ENCODE data around the gene ATIC.
A peak's percentile ranks its signal among the peaks of the same experiment; 100 is the strongest.

The ATIC gene

GRCh38 chr2:215313255-215313613 is 1.4 kb downstream of the ATIC start:
- no peak for TF ChIP-seq CTCF (IDR thresholded peaks at IDR 0.05; ENCODE audit: borderline replicate concordance, insufficient read depth, low read depth, low read length)
- H3K4me3 ChIP-seq (ENCODE audit: low read depth, low read length) = peak overlapping the region; percentile 73

- H3K4me3 ChIP-seq (ENCODE audit: low read depth, low read length) = no peak overlapping the region
- no peak for TF ChIP-seq CTCF (IDR thresholded peaks at IDR 0.05; ENCODE audit: borderline replicate concordance, insufficient read depth, low read depth, low read length)
These were observed 3.0 kb downstream of the ATIC start for GRCh38 chr2:215314896-215315295.

GRCh38 chr2:215315301-215315700 is 3.4 kb downstream of the ATIC start:
- no peak overlapping the region for H3K4me3 ChIP-seq (ENCODE audit: low read depth, low read length)

GRCh38 chr2:215316336-215316735 is 4.5 kb downstream of the ATIC start:
- TF ChIP-seq CTCF (IDR thresholded peaks at IDR 0.05; ENCODE audit: borderline replicate concordance, insufficient read depth, low read depth, low read length) = no peak
- H3K4me3 ChIP-seq (ENCODE audit: low read depth, low read length) = no peak overlapping the region

More at GRCh38 chr2:215315301-215315700, 3.4 kb downstream of the ATIC start:
- TF ChIP-seq CTCF (IDR thresholded peaks at IDR 0.05; ENCODE audit: borderline replicate concordance, insufficient read depth, low read depth, low read length) = no peak

- no peak for TF ChIP-seq CTCF (IDR thresholded peaks at IDR 0.05; ENCODE audit: borderline replicate concordance, insufficient read depth, low read depth, low read length)
- no peak overlapping the region for H3K4me3 ChIP-seq (ENCODE audit: low read depth, low read length)
These were observed 7.6 kb downstream of the ATIC start for GRCh38 chr2:215319500-215319899.

GRCh38 chr2:215320102-215320501 is 8.2 kb downstream of the ATIC start:
- H3K4me3 ChIP-seq (ENCODE audit: low read depth, low read length) = no peak overlapping the region
- TF ChIP-seq CTCF (IDR thresholded peaks at IDR 0.05; ENCODE audit: borderline replicate concordance, insufficient read depth, low read depth, low read length) = no peak

GRCh38 chr2:215320679-215321078 is 8.8 kb downstream of the ATIC start:
- no peak overlapping the region for H3K4me3 ChIP-seq (ENCODE audit: low read depth, low read length)
- no peak for TF ChIP-seq CTCF (IDR thresholded peaks at IDR 0.05; ENCODE audit: borderline replicate concordance, insufficient read depth, low read depth, low read length)

Measured in GM12875 (cell line).